Measurements from ENCODE around the gene FAM151B.

DNA sequence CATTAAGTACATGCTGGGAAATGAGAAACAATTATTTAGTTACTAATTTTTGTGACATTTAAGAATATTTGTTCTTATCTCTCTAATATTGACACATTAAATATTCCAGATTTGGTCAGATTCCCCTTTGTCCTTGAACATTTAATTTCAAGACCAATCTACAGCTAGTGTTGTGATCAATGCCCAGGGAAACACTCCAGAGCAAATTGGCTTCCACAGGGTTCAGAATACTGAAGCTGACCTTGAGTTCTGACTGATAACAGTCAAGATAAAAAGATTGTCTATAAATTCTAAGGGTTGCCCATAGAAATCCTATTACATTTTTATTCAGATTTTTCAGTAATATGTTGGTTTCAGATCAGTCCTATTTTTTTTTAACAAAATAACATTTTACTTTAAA, 48.7 kb upstream of the FAM151B start:
- TF ChIP-seq, protein P1, sequence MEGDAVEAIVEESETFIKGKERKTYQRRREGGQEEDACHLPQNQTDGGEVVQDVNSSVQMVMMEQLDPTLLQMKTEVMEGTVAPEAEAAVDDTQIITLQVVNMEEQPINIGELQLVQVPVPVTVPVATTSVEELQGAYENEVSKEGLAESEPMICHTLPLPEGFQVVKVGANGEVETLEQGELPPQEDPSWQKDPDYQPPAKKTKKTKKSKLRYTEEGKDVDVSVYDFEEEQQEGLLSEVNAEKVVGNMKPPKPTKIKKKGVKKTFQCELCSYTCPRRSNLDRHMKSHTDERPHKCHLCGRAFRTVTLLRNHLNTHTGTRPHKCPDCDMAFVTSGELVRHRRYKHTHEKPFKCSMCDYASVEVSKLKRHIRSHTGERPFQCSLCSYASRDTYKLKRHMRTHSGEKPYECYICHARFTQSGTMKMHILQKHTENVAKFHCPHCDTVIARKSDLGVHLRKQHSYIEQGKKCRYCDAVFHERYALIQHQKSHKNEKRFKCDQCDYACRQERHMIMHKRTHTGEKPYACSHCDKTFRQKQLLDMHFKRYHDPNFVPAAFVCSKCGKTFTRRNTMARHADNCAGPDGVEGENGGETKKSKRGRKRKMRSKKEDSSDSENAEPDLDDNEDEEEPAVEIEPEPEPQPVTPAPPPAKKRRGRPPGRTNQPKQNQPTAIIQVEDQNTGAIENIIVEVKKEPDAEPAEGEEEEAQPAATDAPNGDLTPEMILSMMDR (IDR thresholded peaks at IDR 0.05): no peak
- TF ChIP-seq POLR2A (IDR thresholded peaks at IDR 0.05): no peak
